ENCODE measurements around the gene ZNF567. TPM values are rescaled to one million over a fixed set of nuclear protein-coding genes. Genes with fewer than 3 reads are reported as not detected.

Gene ZNF567
- total and polyA plus RNA-seq, 2 donors (not counting 1 experiment from before 2014, with no cell fraction given): 9.8 to 19.7 TPM

- H3K27ac Mint-ChIP-seq: no peak overlapping the region
- no peak for TF ChIP-seq CTCF (IDR thresholded peaks at IDR 0.05)
- no peak for TF ChIP-seq EZH2 (IDR thresholded peaks at IDR 0.05; ENCODE audit: borderline replicate concordance, insufficient read depth, low read depth, low read length, poor library complexity, severe bottlenecking)
- H3K27me3 Mint-ChIP-seq: no peaks in the 10 kb centered on the region
- H3K4me1 ChIP-seq (ENCODE audit: control insufficient read depth in 2 of 2, insufficient read depth in 2 of 2, low read length in 2 of 2): no peaks in the 10 kb centered on the region
- no peak overlapping the region for H3K9ac ChIP-seq (ENCODE audit: low read length)
- no peaks in the 10 kb centered on the region for H3K27me3 ChIP-seq (replicated peaks in 1 of 4; ENCODE audit: control extremely low read depth in 1 of 4, control insufficient read depth in 3 of 4, insufficient read depth in 4 of 4, low read length in 3 of 4)
- ChIA-PET CTCF (no interaction called here), POLR2A (no interaction called here)
- H3K9me3 Mint-ChIP-seq (ENCODE audit: insufficient read depth): peaks cover 24% of the 10 kb centered on the region
- H3K4me1 Mint-ChIP-seq: no peaks in the 10 kb centered on the region
- H3K9me3 ChIP-seq (ENCODE audit: control extremely low read depth in 1 of 3, control insufficient read depth in 2 of 3, insufficient read depth in 1 of 3, low read length in 2 of 3): peaks cover 21 to 64% (median 44%) of the 10 kb centered on the region in 3 donors
- no peaks in the 10 kb centered on the region for H3K79me2 ChIP-seq (ENCODE audit: control insufficient read depth, insufficient read depth, low read length)
- no peak for ATAC-seq (ENCODE audit: low read depth)
- no peaks in the 10 kb centered on the region for H4K20me1 ChIP-seq (ENCODE audit: control insufficient read depth, insufficient read depth, low read length, poor library complexity, severe bottlenecking)
- intact Hi-C loops (cut with micrococcal nuclease): no loop called here
- no peak overlapping the region for H3K4me3 Mint-ChIP-seq
- DNase-seq: no peak
- no peak overlapping the region for H3K4me3 ChIP-seq (ENCODE audit: control extremely low read depth in 1 of 5, extremely low read depth in 1 of 5, insufficient read depth in 1 of 5, low read depth in 2 of 5, low read length in 4 of 5)
- peaks cover 26 to 68% of the 10 kb centered on the region in 2 experiments for H3K36me3 ChIP-seq (replicated peaks in 1 of 2; ENCODE audit: control extremely low read depth in 1 of 2, control insufficient read depth in 1 of 2, extremely low read depth in 1 of 2, insufficient read depth in 2 of 2, low read length in 1 of 2)
- no peak overlapping the region for H3K27ac ChIP-seq (ENCODE audit: low read length in 2 of 2)
- no peak overlapping the region for H3K4me2 ChIP-seq (replicated peaks; ENCODE audit: low read depth, low read length, poor library complexity, severe bottlenecking)
- no peak overlapping the region for H2AFZ ChIP-seq (ENCODE audit: insufficient read depth, low read depth, low read length, poor library complexity, severe bottlenecking)
- no CpG with 5 or more reads among the region's 1 CpG for WGBS (ENCODE audit: insufficient coverage)
These were observed 34.5 kb upstream of the ZNF567 start for GRCh38 chr19:36652958-36653357.

GRCh38 chr19:36665832-36666231 is 21.6 kb upstream of the ZNF567 start:
- peaks cover 15 to 19% of the 10 kb centered on the region in 2 donors for H3K4me1 ChIP-seq (ENCODE audit: control insufficient read depth in 2 of 2, insufficient read depth in 2 of 2, low read length in 2 of 2)
- no peaks in the 10 kb centered on the region for H3K27me3 ChIP-seq (replicated peaks in 1 of 4; ENCODE audit: control extremely low read depth in 1 of 4, control insufficient read depth in 3 of 4, insufficient read depth in 4 of 4, low read length in 3 of 4)
- peak overlapping the region in 1 of 2 donors; percentile 81 for H3K27ac ChIP-seq (ENCODE audit: low read length in 2 of 2)
- 75% methylated on average over 8 of the region's 14 CpGs for WGBS (ENCODE audit: insufficient coverage)
- Mint-ChIP-seq H3K4me1 (peaks cover 28% of the 10 kb centered on the region), H3K27me3 (no peaks in the 10 kb centered on the region), H3K4me3 (peak overlapping the region; percentile 98), H3K9me3 (ENCODE audit: insufficient read depth) (peaks cover 8% of the 10 kb centered on the region), H3K27ac (peak overlapping the region; percentile 90)
- H3K9me3 ChIP-seq (ENCODE audit: control extremely low read depth in 1 of 3, control insufficient read depth in 2 of 3, insufficient read depth in 1 of 3, low read length in 2 of 3): peaks cover 0 to 43% (median 3%) of the 10 kb centered on the region in 3 donors
- peak; percentile 31 for DNase-seq
- ChIA-PET CTCF (no interaction called here), POLR2A (no interaction called here)
- H3K4me2 ChIP-seq (replicated peaks; ENCODE audit: low read depth, low read length, poor library complexity, severe bottlenecking): peak overlapping the region; percentile 71
- H3K79me2 ChIP-seq (ENCODE audit: control insufficient read depth, insufficient read depth, low read length): peaks cover 40% of the 10 kb centered on the region
- H3K36me3 ChIP-seq (replicated peaks in 1 of 2; ENCODE audit: control extremely low read depth in 1 of 2, control insufficient read depth in 1 of 2, extremely low read depth in 1 of 2, insufficient read depth in 2 of 2, low read length in 1 of 2): peaks cover 5 to 11% of the 10 kb centered on the region in 2 experiments
- H3K4me3 ChIP-seq (ENCODE audit: control extremely low read depth in 1 of 5, extremely low read depth in 1 of 5, insufficient read depth in 1 of 5, low read depth in 2 of 5, low read length in 4 of 5): peak overlapping the region; percentile 63 to 91 (median 80)
- intact Hi-C loops (cut with micrococcal nuclease): loop anchor here (1.0 to 10.0 kb wide), 8 partner anchors 21 to 801 kb away; partner anchors contain the start of genes ZFP14, ZNF260, ZNF345 and ZNF382
- no peaks in the 10 kb centered on the region for H4K20me1 ChIP-seq (ENCODE audit: control insufficient read depth, insufficient read depth, low read length, poor library complexity, severe bottlenecking)
- TF ChIP-seq CTCF (IDR thresholded peaks at IDR 0.05): no peak
- no peak for TF ChIP-seq EZH2 (IDR thresholded peaks at IDR 0.05; ENCODE audit: borderline replicate concordance, insufficient read depth, low read depth, low read length, poor library complexity, severe bottlenecking)
- ATAC-seq (ENCODE audit: low read depth): no peak
- H3K9ac ChIP-seq (ENCODE audit: low read length): peak overlapping the region; percentile 83
- H2AFZ ChIP-seq (ENCODE audit: insufficient read depth, low read depth, low read length, poor library complexity, severe bottlenecking): peak overlapping the region; percentile 86
